HG02759 (cell line): ENCODE measurements around the gene SPG21.
A peak's percentile ranks its signal among the peaks of the same experiment; 100 is the strongest.
"Not testable (repeated sequence)": the region's sequence is repeated elsewhere in the genome, so short reads cannot be mapped to it uniquely, and the experiment has no call there.

Experiments
- ATAC-seq: cut with Tn5 transposase; IDR thresholded peaks from one replicate; pipeline ENCODE4 v1.9.1; 2021; ENCODE audit warnings: mild to moderate bottlenecking, moderate library complexity; ENCODE audit not compliant: unreplicated experiment

Gene SPG21, protein sequence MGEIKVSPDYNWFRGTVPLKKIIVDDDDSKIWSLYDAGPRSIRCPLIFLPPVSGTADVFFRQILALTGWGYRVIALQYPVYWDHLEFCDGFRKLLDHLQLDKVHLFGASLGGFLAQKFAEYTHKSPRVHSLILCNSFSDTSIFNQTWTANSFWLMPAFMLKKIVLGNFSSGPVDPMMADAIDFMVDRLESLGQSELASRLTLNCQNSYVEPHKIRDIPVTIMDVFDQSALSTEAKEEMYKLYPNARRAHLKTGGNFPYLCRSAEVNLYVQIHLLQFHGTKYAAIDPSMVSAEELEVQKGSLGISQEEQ

DNA sequence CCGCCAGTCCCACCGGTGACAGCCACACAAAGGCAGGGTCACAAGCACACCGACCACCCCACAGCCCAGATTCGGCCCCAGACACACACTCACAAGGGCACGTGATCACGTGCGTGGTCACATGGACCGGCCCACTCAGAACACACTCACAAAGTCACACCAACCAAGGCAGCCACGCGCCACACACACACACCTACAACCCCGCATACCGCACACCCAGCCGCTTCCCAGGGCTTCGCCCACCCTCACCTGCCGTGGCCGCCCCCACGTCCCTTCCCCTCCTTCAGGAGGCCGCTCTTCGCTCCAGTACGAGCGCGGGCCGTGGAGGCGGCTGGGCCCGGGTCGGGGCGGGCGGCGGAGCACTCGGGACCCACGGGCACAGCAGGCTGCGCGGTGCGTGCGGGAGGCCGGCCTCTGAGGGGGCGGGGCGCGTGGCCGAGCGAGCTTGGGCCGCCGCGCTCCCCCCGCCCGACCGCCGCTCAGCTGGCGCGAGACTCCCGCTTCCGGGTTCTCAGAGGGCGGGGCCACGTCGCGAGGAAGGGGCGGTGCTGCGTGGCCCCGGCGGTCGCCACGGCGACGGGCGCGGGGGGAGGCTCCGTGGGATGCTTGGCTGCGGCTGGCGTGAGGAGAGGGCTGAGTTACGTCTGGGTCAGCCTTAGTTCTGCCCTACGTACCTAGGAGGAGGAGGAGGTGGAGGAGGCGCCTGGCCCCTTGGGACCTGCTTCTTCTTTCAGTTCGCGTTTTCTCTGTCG is at the start of gene SPG21:
Gene SPG21 (minus strand): TSS at position 499 of the 752 bp plus-strand sequence. CDS start 6,345 bp downstream, outside the sequence.
- ATAC-seq, result peak; percentile 98

DNA sequence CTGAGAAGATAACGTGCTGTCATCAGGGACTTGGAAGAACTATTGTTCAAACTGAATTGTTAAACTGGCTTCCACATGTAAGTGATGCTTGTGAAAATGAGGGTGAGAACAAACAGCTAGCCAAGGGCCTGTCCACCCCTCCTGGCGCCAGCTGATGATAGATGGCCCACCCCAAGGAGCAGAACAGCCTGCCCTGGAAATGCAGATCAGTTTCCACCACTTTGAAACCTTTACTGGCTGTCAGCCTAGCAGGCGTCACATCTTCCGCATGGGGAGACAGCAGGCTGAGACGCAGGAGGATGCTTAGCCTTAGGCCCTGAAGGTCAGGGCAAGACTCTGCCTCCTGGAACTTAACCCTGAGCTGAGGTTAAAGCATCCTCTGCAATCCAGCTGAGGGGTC is 49.1 kb upstream of the SPG21 start:
- no peak for ATAC-seq

DNA sequence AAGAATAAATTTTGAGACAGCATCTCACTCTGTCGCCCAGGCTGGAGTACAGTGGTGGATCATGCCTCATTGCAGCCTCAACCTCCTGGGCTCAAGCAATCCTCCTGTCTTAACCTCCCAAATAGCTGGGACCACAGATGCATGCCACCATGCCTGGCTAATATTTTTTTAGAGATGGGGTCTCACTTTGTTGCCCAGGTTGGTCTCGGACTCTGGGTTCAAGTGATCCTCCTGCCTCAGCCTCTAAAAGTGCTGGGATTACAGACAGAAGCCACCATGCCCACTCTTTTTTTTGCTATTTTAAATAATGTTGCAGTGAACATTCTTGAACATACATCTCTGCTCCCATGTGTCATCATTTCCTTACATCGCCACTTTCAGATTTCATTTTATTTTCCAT is 48.7 kb upstream of the SPG21 start:
- no peak for ATAC-seq

DNA sequence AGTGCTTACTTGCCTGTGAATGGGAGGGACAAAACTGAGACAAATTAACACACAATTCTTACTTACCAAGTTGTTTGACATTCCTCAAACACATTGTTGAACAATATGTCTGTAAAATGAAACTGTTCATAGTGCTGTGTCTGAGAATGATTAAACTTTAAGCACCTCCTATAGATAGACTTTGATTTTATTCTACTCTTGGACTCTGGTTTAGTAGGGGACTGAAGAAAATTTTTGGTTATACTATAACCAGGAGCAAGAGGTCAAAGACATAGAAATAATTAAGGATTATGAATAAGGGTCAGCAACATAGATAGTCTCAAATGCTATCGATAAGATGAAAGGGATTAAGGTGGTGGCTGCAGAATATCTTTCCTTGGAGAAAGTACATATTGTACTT is 47.6 kb upstream of the SPG21 start:
- no peak for ATAC-seq

DNA sequence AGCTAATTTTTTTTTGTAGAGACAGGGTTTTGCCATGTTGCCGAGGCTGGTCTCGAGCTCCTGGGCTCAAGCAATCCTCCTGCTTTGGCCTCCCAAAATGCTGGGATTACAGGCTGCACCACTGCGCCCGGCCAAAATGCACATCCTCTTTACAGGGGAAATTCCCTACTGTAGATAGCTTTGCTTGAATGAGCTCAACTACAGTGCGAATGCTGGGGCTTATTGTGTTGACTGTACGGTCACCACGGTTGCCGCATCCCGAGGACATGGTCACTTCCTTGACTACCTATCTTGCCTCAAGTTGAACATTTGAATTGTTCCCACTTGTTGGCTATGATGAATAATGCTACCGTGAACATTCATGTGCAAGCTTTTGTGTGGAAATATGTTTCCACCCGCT is 45.0 kb upstream of the SPG21 start:
- no peak for ATAC-seq

DNA sequence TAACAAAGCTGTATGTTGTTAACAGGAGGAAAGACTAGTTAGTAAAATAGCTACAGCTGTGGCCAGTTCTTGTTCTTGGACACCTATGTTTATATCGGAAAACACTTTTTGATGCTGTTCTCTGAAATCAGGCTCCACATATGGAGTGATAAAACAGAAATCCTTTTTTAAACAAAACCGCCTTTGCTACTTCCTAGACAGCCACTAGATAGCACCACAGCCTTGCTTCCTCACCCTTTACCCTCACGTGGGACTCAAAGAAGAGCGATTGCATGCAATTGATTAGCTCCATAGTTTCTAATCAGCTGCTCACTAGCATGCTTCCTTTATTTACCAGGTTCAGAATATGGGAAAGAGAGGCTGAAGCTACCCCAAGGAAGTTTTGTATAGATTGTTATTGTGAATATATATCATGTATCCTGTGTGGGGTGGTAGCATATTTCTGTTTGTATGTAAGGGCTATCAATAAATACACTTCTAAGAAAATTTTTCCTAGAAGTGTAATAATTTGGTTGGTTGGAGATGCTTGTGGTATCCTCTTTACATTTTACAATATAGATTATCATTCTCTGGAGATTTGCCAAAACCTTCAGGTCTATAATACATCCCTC is 44.0 kb upstream of the SPG21 start:
- no peak for ATAC-seq

DNA sequence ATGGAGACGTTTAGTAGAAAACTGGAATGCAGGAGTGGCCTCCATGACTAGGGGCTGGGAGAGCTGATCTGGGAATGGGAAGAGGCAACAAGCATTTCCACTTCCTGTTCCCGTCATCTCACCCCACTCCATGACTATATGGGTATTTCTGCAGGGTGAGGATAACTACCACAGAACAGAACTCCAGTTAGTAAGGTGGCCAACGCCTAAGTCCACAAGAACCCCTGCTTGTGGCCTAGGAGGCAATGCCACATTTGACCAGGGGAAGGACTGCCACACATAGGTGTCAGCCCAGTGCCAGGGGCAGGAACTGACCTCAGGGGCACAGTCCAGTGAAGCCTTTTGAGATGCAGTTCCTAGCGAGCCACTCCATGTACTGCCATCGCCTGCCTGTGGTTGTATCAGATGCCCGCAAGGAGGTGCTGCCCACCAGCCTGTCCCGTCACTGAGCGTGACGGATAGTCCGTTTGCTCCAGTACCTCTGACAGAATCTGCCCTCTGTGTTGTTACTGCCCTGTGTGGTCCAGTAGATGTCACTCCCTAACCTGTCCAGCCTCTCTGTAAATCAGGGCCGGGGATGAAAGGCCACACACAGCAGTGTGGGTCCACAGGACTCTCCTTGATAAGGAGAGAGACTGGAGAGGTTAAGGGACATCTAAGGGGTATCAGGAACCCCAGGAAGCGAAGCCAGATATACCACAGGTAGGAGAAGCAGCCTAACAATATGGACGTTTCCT is 43.3 kb upstream of the SPG21 start:
- peak; percentile 33 for ATAC-seq

DNA sequence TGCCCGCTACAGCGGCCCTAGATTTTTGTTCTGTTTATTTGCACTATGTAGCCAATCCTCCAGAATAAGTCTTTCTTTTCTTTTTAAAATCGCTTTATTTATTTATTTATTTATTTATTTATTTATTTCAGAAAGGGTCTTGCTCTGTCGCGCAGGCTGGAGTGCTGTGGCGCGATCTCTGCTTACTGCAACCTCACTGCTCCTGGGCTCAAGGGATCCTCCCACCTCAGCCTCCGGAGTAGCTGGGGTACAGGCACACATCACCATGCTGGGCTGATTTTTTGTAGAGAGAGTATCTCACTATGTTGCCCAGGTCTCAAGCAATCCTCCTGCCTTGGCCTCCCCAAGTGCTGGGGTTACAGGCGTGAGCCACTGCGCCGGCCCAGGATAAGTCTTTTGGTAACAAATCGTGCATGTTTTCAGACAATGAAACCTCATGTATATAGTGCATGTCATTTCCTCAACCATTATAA is 40.1 kb upstream of the SPG21 start:
- ATAC-seq, result no peak

DNA sequence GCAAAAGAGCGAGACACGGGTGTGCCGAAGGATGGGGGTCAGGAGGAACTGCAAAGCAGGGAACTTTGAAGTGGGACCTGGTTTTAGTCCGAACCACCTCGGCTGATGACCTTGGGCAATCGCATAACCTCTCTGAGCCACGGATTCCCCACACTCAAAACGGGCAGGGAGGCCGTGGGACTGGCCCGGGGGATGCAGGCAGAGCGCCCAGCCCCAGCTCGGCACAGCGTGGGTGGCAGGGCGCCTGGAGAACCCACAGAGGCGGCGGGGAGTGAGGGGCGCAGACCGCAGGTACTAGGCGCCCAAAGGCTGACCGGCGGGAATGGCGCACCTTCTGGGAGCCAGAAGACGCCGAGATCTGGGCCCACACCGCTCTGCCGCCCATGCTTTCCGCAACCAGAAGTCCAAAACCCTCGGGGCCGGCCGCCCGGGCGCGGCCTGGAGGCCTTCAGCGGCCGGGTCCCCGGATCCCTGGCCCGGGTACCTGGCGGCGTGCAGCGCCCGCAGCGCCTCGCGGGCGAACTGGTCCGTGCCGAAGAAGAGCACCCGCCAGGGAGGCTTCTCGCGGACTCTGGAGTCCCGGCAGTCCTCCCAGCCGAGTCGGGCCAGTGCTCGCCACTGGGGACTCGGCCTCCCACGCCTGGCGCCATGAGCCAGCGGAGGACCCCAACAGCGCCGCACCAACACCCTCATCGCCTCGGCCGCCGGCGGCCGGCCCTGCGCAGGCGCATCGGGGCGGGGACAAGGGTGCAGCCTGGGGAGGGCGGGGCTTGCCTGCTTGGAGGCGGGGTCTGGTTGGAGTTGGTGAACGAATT is 39.4 kb upstream of the SPG21 start, which contains the start of gene MTFMT:
Gene MTFMT (minus strand): TSS at position 719 of the 815 bp plus-strand sequence. CDS start 26 bp downstream, at position 693.
- ATAC-seq, result peak; percentile 85

DNA sequence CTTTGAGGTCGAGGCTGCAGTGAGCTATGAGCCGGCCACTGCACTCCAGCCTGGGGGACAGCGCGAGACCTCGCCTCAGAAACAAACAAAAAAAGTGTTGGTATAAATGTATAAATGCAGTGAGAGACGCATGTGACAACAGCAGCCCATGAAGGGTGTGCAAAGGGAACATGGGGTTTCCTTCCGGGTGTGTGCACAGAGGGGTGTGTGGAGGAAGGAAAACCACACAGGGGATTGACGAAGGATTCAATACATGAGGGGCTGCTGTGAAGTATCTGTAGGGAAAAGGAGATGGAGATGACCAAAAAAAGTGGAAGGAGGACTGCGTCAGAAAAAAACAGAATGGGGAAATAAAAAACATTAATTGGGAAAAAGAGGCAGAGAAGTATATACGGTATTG is 38.6 kb upstream of the SPG21 start:
- no peak for ATAC-seq

DNA sequence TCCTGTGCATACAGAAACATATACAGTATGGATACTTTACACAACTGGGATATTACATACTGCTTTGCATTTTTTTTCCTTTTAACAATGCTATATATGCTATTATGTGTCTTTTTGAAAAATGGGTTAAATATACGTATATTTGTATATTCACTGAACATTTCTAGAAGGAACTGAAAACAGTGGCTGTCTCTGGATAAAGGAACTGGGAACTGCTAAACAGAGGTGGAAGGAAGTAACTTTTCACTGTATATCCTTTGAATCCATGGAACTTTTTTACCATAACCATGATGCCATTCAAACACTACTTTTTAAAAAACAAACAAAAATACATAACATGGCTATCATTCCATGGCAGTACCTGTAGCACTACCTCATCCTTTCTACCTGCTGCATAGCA is 37.9 kb upstream of the SPG21 start:
- no peak for ATAC-seq

DNA sequence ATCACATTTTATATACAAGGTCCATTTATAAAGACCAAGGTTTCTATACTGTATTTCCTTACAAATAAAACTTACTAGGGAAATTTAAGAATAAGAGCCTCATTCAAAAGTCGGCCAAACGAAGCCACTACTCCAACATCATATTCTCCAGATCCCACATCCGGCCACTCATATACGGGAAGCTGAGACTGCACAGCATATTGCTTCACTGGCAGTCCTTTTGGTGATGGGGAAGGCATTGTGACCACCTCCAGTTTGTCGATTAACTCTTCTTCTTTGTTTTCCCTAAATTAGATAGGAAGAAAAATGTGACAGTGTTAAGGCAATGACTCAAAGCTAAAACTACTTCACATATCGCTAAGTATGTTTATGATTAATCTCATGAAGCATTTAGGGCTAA is 37.0 kb upstream of the SPG21 start:
- ATAC-seq, result no peak

DNA sequence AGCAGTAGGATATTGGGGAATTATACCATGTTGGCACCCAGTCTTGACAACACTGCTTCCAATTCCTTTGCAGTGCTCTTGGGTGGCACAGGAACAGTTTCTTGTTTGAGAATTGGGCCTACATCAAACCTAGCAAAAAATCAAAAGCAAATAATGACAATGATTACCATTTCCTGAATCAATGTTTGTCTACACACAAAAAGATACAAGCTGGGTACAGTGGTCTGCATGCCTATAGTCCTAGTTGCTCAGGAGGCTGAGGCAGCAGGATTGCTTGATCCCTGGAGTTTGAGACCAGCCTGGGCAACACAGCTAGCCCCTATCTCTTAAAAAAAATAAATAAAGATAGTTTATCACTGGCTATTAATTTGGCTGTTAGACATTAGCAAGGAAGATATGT is 31.8 kb upstream of the SPG21 start:
- no peak for ATAC-seq

DNA sequence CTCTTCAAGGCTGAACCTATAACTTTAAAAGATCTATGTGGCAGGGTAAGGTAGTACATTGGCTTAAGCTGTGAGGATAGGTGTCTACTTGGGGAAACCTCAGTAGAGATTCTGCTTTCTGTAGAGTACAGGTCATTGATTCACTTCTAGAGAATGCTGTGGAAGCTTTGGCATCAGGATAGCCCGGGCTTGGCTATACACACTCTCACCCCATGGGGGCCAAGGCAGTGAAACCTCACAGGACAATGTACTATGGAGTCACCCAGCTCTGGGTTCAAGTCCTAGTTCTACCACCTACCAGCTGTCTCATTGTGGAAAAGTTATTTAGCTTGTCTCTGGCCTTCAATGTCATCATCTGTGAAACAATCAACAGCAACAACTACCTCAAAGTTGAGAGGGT is 30.7 kb upstream of the SPG21 start:
- ATAC-seq, result no peak

DNA sequence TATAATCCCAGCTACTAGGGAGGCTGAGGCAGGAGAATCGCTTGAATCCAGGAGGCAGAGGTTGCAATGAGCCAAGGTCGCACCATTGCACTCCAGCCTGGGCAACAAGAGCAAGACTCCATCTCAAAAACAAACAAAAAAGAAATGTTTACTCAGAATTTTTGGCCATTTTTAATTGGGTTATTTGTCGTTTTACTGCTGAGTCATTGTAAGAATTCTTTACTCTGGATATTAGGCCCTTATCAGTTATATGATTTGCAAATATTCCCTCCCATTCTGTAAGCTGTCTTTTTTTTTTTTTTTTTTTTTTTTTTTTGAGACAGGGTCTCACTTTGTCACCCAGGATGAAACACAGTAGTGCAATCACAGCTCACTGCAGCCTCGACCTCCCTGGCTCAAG is 21.5 kb upstream of the SPG21 start:
- not testable (repeated sequence) for ATAC-seq

DNA sequence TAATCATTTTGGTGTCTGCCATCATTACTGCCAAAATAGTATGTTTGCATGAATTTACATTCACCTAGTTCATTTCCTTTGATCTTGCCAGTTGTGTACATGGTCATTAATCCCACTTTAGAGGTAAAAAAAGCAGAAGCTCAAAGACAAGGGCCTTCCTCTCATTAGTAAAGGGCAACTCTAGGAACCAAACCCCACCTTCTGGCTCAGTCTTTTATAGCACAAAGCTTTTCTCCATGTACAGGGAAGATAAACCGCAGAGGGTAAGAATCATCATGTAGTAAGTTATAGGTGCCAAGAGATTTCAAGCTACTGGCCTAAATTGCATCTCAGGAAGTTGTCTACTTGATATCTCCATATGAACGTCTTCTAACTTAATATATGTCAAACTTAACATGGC is 19.3 kb upstream of the SPG21 start:
- ATAC-seq, result no peak

DNA sequence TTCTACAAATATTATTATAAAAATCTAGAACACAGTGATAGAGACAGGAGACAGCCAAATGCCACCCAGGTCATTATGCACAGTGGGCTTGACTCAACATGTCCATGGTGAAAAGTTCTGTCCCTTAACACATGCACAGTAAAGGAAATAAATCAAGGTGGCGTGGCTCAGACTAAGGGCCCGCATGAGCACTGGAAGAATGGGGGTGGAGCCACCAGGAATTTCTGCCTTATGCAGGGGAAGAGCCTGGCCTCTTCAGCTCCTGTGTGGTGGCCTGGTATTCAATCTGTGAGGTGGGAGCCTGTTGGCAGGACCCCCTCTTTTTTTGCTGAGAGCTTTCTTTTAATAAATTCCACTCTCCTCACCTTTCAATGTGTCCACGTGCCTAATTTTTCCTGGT is 17.2 kb upstream of the SPG21 start:
- ATAC-seq, result no peak

DNA sequence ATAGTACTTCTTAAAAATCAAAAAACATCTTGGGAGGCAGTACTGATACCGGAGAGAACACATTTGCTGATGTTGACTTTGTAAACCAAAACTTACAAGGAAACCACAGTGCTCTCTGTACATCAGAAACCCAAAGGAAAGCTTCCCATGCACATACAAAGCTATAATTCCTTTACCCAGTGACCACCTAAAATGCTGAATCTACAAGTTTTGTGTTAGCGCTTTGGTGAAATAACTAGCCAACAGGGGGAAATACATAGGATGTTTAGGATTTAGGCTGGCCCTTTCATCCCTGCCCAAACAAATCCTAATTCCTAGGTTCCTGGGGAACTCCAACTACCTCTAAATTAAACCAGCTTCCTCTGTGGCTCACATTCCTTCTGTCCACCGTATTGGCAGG is 15.3 kb upstream of the SPG21 start:
- no peak for ATAC-seq

DNA sequence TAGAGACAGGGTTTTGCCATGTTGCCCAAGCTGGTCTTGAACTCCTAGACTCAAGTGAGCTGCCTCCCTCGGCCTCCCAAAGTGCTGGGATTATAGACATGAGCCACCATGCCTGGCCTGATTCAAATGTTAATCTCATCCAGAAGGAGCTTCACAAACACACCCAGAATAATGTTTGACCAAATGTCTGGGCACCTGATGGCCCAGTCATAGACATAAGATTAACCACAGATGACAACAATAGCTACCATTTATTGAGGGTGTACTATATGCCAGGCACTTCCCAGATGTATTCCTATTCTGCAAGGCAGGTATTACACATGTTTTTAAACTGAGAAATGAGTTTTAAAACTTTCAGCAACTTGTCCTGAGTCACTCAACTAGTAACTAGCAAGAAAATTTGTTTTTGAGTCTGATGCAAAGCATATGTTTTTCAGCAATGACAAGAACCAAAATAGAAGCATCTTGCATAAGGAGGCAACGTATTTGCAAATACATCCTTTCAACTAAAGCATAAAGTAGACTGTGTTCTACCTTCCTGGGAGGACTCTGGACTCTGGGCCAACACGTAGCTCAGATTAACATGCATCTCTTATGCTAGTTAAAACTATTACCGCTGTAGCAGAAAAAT is 8.1 kb upstream of the SPG21 start:
- ATAC-seq, result no peak

DNA sequence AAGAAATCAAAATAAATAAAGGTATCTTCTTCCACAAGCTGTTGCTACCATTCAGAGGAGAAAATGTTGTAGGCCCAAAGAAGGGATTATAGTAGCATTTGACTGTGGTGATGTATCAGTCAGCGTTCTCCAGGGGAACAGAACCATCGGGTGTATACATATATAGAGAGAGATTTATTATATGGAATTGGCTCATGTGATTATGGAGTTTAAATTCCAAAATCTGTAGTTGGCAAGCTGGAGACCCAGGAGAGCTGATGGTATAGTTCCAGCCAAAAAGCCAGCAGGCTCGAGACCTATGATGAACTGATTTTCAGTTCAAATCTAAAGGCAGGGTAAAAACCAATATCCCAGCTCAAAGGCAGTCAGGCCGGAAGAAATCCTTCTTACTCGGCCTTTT is 7.4 kb upstream of the SPG21 start:
- ATAC-seq, result no peak
